Activated CD4-positive, CD25-positive, alpha-beta regulatory T cell (primary cell): ENCODE measurements around the gene TIAM2.
"Not testable (repeated sequence)": the region's sequence is repeated elsewhere in the genome, so short reads cannot be mapped to it uniquely, and the experiment has no call there.

ENCODE experiments used
- DNase-seq, 4 experiments: peaks; one replicate each; lab custom pipeline; 2025; lab: John Stamatoyannopoulos, UW

TIAM2 gene

DNA sequence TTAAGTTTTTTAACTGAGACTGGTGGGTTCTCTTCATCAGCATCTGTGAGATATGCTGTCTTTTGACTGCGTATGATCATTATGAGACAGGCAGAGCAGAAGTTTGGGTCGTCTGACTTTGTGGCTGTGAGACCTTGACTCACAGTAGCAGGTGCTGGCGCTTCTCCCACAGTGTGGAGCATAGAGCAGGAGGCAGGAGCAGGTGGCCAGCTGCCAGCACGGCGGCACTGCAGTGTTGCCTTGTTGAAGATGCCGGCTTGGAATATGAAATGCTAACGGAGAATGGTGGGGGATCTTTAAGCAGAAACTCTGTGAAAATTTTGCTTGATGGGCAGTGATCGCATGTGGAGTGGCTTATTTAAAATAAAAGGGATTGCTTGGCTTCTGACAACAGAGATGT, 105.0 kb downstream of the TIAM2 start:
- no peak for DNase-seq

DNA sequence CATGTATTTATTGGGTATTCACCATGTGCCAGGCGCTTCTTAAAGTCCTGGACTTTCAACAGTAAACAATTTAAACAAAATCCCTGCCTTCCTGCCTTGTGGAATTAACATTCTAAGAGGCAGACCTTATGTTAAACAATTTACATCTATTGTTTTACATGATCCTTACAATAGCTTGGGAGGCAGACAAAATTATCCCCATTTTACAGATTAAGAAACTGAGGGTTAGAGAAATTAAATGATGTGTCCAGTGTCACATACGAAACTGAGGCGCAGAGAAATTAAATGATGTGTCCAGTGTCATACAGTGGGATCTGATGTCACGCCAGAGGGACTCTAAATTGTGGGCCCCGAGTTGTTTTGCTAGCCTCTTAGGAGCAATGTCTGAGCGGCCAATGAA, 105.5 kb downstream of the TIAM2 start:
- no peak for DNase-seq

GRCh38 chr6:155103083-155103645, 108.0 kb downstream of the TIAM2 start:
- not testable (repeated sequence) for DNase-seq

GRCh38 chr6:155103816-155104366, 108.8 kb downstream of the TIAM2 start:
- DNase-seq, result no peak

DNA sequence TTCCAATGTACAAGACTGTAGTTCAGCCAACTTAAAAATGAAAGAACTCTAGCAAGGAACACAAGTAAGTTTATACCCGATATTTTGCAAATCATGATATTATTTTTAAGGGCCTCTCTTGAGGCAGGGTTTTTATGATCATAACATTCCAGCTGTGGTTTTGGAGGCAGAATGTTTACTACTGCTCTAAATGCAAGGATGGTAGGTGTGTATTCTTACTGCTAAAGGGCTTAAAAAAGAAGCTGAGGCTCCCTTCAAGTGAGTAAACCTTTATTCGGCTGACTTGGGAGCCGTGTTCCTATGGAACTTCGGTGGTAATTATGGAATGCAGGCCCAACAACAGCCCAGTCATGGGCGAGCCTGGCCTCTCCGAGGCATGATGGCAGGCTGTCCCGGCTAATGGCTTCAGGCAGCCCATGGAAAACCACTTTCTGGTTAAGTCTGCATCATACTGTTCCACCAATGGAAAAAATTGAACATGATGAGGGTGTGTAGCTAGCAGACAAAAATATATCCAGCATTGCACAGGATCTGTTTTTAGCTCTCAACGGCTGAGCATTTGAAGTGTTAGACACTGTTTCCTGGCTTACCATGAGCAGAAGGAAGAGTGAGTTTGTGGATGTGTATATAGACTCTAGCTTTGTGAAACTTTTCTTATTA, 111.5 kb downstream of the TIAM2 start:
- DNase-seq, result no peak

GRCh38 chr6:155107432-155108069, 112.4 kb downstream of the TIAM2 start:
- DNase-seq, result no peak

- no peak for DNase-seq
These were observed 113.1 kb downstream of the TIAM2 start for GRCh38 chr6:155108070-155108820.

DNA sequence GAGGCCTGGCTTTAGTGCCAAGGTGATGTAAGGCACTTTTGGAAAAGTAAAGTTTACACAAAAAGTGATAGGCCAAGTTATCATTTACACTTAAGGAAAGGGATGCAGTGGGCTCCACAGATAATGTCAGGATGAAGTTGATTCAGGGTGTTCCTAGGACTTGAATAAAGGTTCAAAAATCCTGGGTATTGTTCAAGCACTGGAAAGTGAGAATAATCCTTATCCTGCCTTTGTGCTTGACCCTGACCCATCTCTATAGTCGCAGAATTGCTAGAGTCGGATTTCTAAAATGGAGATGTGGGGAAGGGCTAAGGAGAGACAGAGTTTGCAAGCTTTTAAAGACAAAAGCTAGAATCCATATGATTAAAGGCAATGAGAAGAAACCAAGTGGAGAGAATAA, 115.6 kb downstream of the TIAM2 start:
- DNase-seq, result no peak

GRCh38 chr6:155112757-155113156, 117.6 kb downstream of the TIAM2 start:
- no peak for DNase-seq

DNA sequence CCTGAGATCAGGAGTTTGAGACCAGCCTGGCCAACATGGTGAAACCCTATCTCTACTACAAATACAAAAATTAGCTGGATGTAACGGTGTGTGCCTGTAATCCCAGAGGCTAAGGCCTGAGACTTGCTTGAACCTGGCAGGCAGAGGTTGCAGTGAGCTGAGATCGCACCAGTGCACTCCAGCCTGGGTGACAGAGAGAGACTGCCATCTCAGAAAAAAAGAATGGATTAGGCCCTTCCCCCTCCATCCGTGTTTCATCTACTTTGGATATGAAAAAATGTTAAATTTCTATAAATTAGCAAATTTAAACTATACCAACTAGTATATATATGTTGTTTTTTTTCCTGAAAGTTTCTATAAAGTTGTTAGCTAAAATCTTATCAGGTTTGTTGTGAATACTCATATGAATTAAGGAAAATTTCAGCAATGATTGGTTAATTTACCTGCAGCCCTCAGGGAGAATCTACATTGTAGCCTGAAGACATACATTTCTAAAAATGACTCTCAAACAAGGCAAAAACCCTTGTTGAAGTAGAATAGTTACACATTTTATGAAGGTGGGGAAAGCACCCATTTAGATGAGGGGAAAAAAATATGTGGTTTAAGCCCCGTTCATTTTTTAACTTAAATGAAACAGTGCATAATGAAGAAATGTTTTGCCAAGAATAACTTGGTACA, 120.9 kb downstream of the TIAM2 start:
- no peak for DNase-seq

DNA sequence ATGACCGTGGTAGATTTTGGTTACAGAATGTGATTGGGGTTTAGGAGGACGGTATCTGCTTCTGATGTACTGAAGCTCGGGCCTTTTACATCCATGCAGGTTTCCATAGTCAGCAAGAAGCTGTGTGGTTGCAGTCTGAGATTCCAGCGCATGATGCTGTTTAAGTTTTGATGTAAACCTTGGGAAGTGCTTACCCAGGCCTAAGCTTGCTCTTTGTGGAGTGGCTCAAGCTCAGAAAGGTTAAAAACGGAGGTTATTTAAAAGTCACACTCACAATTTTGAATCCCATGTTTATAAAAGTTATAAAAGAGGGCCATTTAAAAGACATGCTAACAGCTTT, 121.4 kb downstream of the TIAM2 start:
- DNase-seq, result no peak

GRCh38 chr6:155117256-155117655, 122.1 kb downstream of the TIAM2 start:
- no peak for DNase-seq

DNA sequence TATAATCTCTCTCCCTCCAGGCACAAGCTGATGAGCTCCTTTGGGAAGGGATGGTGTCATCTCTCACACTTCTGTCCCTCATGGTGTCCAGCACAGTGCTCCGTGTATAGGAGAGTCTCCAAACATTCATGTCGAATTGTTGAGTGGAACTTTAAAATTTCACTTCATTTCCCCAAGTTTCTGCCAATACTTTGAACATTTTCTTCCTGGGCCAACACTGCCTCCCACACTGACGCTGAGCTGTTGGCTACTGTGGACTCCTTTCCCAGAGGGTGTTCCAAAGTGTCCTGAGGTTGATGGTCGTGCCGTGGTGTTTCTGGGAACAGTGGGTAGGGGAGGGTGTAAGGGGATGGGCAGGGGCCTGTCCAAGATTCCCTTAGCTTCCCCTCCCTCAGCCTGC, 122.7 kb downstream of the TIAM2 start:
- no peak for DNase-seq

DNA sequence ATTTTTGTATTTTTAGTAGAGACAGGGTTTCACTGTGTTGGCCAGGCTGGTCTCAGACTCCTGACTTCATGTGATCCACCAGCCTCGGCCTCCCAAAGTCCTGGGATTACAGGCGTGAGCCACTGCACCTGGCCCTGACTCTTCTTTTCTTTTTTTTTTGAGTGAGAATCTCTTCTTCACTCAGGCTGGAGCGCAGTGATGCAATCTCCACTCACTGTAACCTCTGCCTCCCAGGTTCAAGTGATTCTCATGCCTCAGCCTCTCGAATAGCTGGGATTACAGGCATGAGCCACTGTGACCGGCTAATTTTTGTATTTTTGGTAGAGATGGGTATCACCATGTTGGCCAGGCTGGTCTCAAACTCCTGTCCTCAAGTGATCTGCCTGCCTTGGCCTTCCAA, 124.1 kb downstream of the TIAM2 start:
- not testable (repeated sequence) for DNase-seq

GRCh38 chr6:155120034-155120433, 124.9 kb downstream of the TIAM2 start:
- DNase-seq, result no peak

GRCh38 chr6:155121294-155121693, 126.2 kb downstream of the TIAM2 start:
- no peak for DNase-seq

- DNase-seq, result no peak
These were observed 126.6 kb downstream of the TIAM2 start for GRCh38 chr6:155121699-155122098.

- DNase-seq, result no peak
These were observed 127.3 kb downstream of the TIAM2 start for GRCh38 chr6:155122199-155122950.

DNA sequence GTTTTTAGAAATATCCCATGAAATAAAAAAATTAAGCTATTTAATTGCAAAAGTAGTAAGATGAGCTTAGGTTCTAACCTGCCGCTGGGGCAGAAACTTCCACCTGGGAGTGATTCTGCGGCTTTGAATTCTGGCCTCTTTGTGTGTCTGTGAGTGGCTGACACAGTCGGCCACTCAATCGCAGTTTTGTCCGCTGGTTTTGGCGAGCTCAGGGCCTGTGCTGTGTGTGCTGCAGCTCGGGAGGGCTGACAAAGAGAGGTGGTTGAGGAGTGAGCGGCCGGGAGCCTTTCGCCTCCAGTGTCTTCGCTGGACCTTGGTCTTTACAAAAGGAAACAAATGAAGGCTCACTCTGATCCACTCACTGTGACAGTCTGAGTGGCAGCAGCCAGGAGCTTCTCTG, 128.4 kb downstream of the TIAM2 start:
- DNase-seq, result no peak

DNA sequence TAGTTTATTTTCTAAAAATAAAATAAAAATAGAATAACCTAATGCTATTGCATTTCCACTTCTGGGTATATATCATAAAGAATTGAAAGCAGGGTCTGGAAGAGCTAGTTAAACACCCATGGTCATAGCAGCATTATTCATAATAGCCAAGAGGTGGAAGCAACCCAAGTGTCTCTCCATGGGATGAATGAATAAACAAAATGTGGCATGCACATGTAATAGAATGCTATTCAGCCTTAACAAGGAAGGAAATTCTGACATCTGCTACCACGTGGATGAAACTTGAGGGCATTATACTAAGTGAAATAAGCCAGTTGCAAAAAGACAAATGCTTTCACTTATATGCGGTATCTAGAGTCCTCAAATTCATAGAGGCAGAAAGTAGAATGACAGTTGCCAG, 130.8 kb downstream of the TIAM2 start:
- no peak for DNase-seq

DNA sequence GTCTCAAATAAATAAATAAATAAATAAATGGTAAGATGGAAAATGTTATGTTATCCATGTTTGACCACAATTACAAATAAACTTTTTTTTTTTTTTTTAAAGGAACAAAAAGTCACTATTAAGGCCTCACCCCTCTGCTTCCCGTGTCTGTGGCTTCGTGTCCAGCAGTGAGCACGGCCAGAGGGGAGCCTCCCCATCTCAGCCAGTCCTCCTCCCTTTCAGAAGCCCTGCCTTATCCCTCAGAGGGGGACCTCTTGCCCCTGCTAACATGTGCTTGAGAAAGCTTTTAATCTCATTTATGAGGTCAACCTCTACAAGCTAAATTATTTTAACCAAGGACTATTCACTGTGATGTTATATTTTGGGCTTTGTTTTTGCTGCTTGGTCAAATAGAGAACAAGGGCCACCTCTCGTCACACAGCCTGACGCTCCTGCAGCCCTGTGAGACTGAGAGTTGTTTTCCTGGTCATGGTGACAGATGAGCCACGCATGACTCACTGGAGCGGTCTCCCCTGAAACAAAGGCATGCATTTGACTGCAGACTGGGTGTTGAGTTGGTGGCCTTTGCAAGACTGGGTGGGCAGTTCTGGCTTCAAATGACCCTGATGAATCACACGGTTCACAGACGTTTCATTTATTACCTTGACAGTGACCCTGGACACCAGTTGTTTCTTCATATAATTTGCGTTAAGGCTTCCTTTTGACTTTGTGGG, 131.8 kb downstream of the TIAM2 start:
- DNase-seq, result no peak
